H1 (cell line): ENCODE results near the gene FAM241B. TPM values are rescaled to one million over a fixed set of nuclear protein-coding genes. Genes with fewer than 3 reads are reported as not detected.

ENCODE experiments used
- CTCF ChIA-PET: fragments of 300-600 bp; sonication (Branson Sonifier 250); formaldehyde crosslinking; loops from one replicate; lab custom pipeline; 2021; ENCODE audit not compliant: partially characterized antibody; lab: Charles Lee
- POLR2A ChIA-PET: fragments of 300-600 bp; sonication (Branson Sonifier 250); formaldehyde crosslinking; loops from one replicate; lab custom pipeline; 2021; ENCODE audit warnings: inconsistent platforms; ENCODE audit not compliant: partially characterized antibody; lab: Charles Lee
- DNase-seq, 2 experiments: peaks; one replicate each; pipeline versions ENCODE4 v3.0.0 to v3.0.0-alpha.2; 2010 to 2022; ENCODE audit warnings: low spot score in 2 of 2, low read depth in 1 of 2, mixed read lengths in 1 of 2
- FAIRE-seq: peaks from 2 replicates; lab custom pipeline; 2011; peaks lifted over from hg19 to GRCh38; lab: Jason Lieb, UNC
- H2AFZ ChIP-seq: 2 replicates; pipeline ENCODE4 v1.8.1; 2012; ENCODE audit warnings: low read length, inconsistent platforms
- H2AK5ac ChIP-seq: 2 replicates; pipeline ENCODE4 v1.6.1; 2013; ENCODE audit warnings: low read depth, low read length
- H2BK120ac ChIP-seq: replicated peaks from 2 replicates; pipeline ENCODE3; 2013; ENCODE audit warnings: low read depth, low read length, inconsistent platforms
- H2BK12ac ChIP-seq: 2 replicates; pipeline ENCODE4 v1.6.1; 2013; ENCODE audit warnings: low read depth, low read length
- H2BK15ac ChIP-seq: 2 replicates; pipeline ENCODE4 v1.6.1; 2013; ENCODE audit warnings: low read length
- H2BK20ac ChIP-seq: 2 replicates; pipeline ENCODE4 v1.6.1; 2013; ENCODE audit warnings: low read length
- H2BK5ac ChIP-seq: 2 replicates; pipeline ENCODE4 v1.6.1; 2013; ENCODE audit warnings: low read depth, low read length
- H3K14ac ChIP-seq: 2 replicates; pipeline ENCODE4 v1.6.1; 2013; ENCODE audit warnings: inconsistent platforms; ENCODE audit not compliant: insufficient read length
- H3K18ac ChIP-seq: 2 replicates; pipeline ENCODE4 v1.6.1; 2013; ENCODE audit warnings: low read length; ENCODE audit errors: extremely low read depth
- H3K23ac ChIP-seq: 2 replicates; pipeline ENCODE4 v1.6.1; 2013; ENCODE audit warnings: inconsistent platforms; ENCODE audit not compliant: insufficient read length
- H3K23me2 ChIP-seq: 2 replicates; pipeline ENCODE4 v1.6.1; 2013; ENCODE audit warnings: low read depth, low read length
- H3K27ac ChIP-seq: 2 replicates; pipeline ENCODE4 v1.6.1; 2011; ENCODE audit warnings: low read depth, low read length, inconsistent platforms
- H3K27me3 ChIP-seq, 4 experiments: replicated peaks in 1 of 4; 1 replicate in 1 of 4; 2 replicates in 3 of 4; pipeline versions ENCODE4 v1.6.1 to v1.8.1; 2011 to 2013; ENCODE audit warnings: low read length in 3 of 4, mild to moderate bottlenecking in 3 of 4, inconsistent platforms in 2 of 4, mixed read lengths in 2 of 4, moderate library complexity in 1 of 4; ENCODE audit not compliant: control insufficient read depth in 3 of 4, insufficient read depth in 3 of 4; ENCODE audit errors: extremely low read depth in 1 of 4
- H3K36me3 ChIP-seq, 4 experiments: 2 replicates each; pipeline versions ENCODE4 v1.6.1 to v1.8.1; 2011 to 2013; ENCODE audit warnings: mild to moderate bottlenecking in 4 of 4, low read length in 3 of 4, moderate library complexity in 2 of 4, control low read depth in 1 of 4, inconsistent platforms in 1 of 4; ENCODE audit not compliant: insufficient read depth in 4 of 4, control insufficient read depth in 2 of 4
- H3K4ac ChIP-seq: replicated peaks from 2 replicates; pipeline ENCODE3; 2013; ENCODE audit warnings: low read length, low read depth, mixed read lengths, inconsistent platforms; ENCODE audit not compliant: insufficient read length
- H3K4me1 ChIP-seq, 4 experiments: replicated peaks in 1 of 4; 1 replicate in 1 of 4; 2 replicates in 3 of 4; pipeline versions ENCODE4 v1.6.1 to v1.8.1; 2011 to 2013; ENCODE audit warnings: low read length in 3 of 4, inconsistent platforms in 2 of 4, mixed read lengths in 1 of 4; ENCODE audit not compliant: insufficient read depth in 4 of 4, control insufficient read depth in 3 of 4
- H3K4me2 ChIP-seq, 2 experiments: 2 replicates each; pipeline versions ENCODE4 v1.6.1 to v1.8.1; 2011 to 2013; ENCODE audit warnings: low read depth in 2 of 2, low read length in 2 of 2, control low read depth in 1 of 2, inconsistent platforms in 1 of 2, mild to moderate bottlenecking in 1 of 2; ENCODE audit not compliant: insufficient read depth in 1 of 2
- H3K4me3 ChIP-seq, 4 experiments: fragments of 200-600, 300-600 bp in 1 of 4; sonication (generic), shearing (Covaris generic), sonication (Bioruptor Twin) in 1 of 4; 2 replicates each; pipeline versions ENCODE4 v1.5.1 to v1.8.1; 2011 to 2016; ENCODE audit warnings: low read length in 4 of 4, low read depth in 3 of 4, control low read depth in 2 of 4, inconsistent platforms in 2 of 4, mild to moderate bottlenecking in 2 of 4, mixed read lengths in 1 of 4, moderate library complexity in 1 of 4; ENCODE audit not compliant: insufficient read depth in 2 of 4; ENCODE audit errors: extremely low read depth in 1 of 4
- H3K56ac ChIP-seq: replicated peaks from 2 replicates; pipeline ENCODE3; 2013; ENCODE audit warnings: low read depth, mild to moderate bottlenecking, mixed read lengths, low read length, inconsistent platforms; ENCODE audit not compliant: insufficient read length
- H3K79me1 ChIP-seq: 2 replicates; pipeline ENCODE4 v1.6.1; 2013; ENCODE audit warnings: low read depth, low read length, control low read depth
- H3K79me2 ChIP-seq, 2 experiments: 2 replicates each; pipeline versions ENCODE4 v1.6.1 to v1.8.1; 2012 to 2013; ENCODE audit warnings: low read length in 2 of 2, mild to moderate bottlenecking in 2 of 2, inconsistent platforms in 1 of 2; ENCODE audit not compliant: insufficient read depth in 2 of 2, control insufficient read depth in 1 of 2
- H3K9ac ChIP-seq, 4 experiments: replicated peaks in 1 of 4; 1 replicate in 1 of 4; 2 replicates in 3 of 4; pipeline versions ENCODE4 v1.6.1 to v1.8.1; 2011 to 2013; ENCODE audit warnings: low read depth in 3 of 4, low read length in 3 of 4, control low read depth in 2 of 4, mild to moderate bottlenecking in 2 of 4, moderate library complexity in 2 of 4, inconsistent platforms in 1 of 4; ENCODE audit errors: extremely low read depth in 1 of 4
- H3K9me3 ChIP-seq, 2 experiments: 2 replicates each; pipeline versions ENCODE4 v1.6.1 to v1.8.1; 2012 to 2013; ENCODE audit warnings: mild to moderate bottlenecking in 2 of 2, moderate library complexity in 2 of 2, control low read depth in 1 of 2, inconsistent platforms in 1 of 2, low read depth in 1 of 2, low read length in 1 of 2, mixed read lengths in 1 of 2; ENCODE audit not compliant: insufficient read depth in 2 of 2
- H4K20me1 ChIP-seq, 2 experiments: replicated peaks in 1 of 2; 2 replicates each; pipeline versions ENCODE3 to v1.8.1; 2011 to 2013; ENCODE audit warnings: inconsistent platforms in 2 of 2, low read length in 2 of 2, mild to moderate bottlenecking in 1 of 2; ENCODE audit not compliant: insufficient read depth in 2 of 2, control insufficient read depth in 1 of 2
- H4K5ac ChIP-seq: 2 replicates; pipeline ENCODE4 v1.6.1; 2013; ENCODE audit warnings: low read length, low read depth, mixed read lengths, inconsistent platforms; ENCODE audit not compliant: insufficient read length
- H4K8ac ChIP-seq: 2 replicates; pipeline ENCODE4 v1.8.0; 2013; ENCODE audit warnings: mild to moderate bottlenecking, moderate library complexity, low read length, inconsistent platforms; ENCODE audit not compliant: insufficient read depth; ENCODE audit errors: extremely low read depth
- H4K91ac ChIP-seq: replicated peaks from 2 replicates; pipeline ENCODE3; 2013; ENCODE audit warnings: low read length, mixed read lengths, inconsistent platforms; ENCODE audit not compliant: insufficient read length
- ATF2 ChIP-seq: IDR thresholded peaks from 2 replicates; pipeline ENCODE4 v1.6.1; 2012; ENCODE audit warnings: low read length, inconsistent platforms
- BRCA1 ChIP-seq: IDR thresholded peaks from 2 replicates; pipeline ENCODE4 v1.6.1; 2012; ENCODE audit warnings: low read depth, low read length, improper control_type of control experiment
- CBX5 ChIP-seq: fragments of 300-800, 300-1000 bp; sonication (generic); IDR thresholded peaks from 2 replicates; pipeline ENCODE4 v1.7.1; 2016; ENCODE audit warnings: antibody characterized with exemption, low read length, low read depth
- CHD2 ChIP-seq: IDR thresholded peaks from 2 replicates; pipeline ENCODE4 v1.6.1; 2012; ENCODE audit warnings: low read length, improper control_type of control experiment
- CTBP2 ChIP-seq: IDR thresholded peaks from 2 replicates; pipeline ENCODE4 v1.7.0; 2011; ENCODE audit warnings: borderline replicate concordance, mild to moderate bottlenecking, moderate library complexity, mixed read lengths, low read length; ENCODE audit not compliant: insufficient read depth, insufficient read length
- HDAC6 ChIP-seq: IDR thresholded peaks from one replicate; pipeline ENCODE4 v1.7.1; 2012; ENCODE audit warnings: low read depth, mild to moderate bottlenecking, inconsistent platforms, low read length, moderate library complexity
- NRF1 ChIP-seq: IDR thresholded peaks from 2 replicates; pipeline ENCODE4 v1.6.1; 2011; ENCODE audit warnings: mild to moderate bottlenecking, low read depth, low read length, improper control_type of control experiment
- POLR2AphosphoS5 ChIP-seq: IDR thresholded peaks from 2 replicates; pipeline ENCODE4 v1.6.1; 2011; ENCODE audit warnings: low read depth, low read length
- SIRT6 ChIP-seq: IDR thresholded peaks from one replicate; pipeline ENCODE4 v1.7.1; 2012; ENCODE audit warnings: low read length, inconsistent platforms
- SP4 ChIP-seq: IDR thresholded peaks from 2 replicates; pipeline ENCODE4 v1.6.1; 2012; ENCODE audit warnings: low read length, inconsistent platforms
- ZNF274 ChIP-seq: IDR thresholded peaks from 2 replicates; pipeline ENCODE4 v1.7.0; 2012; ENCODE audit warnings: low read length, borderline replicate concordance; ENCODE audit errors: extremely low read depth
- WGBS, 2 experiments: shearing (Covaris generic) in 1 of 2; methylation state at CpG; one replicate each; pipeline versions ENCODE4 v1.1.6 to v1.1.7; 2013 to 2015; ENCODE audit warnings: low lambda C conversion rate in 2 of 2, mixed read lengths in 2 of 2, inconsistent platforms in 1 of 2, low coverage in 1 of 2, missing lambda C conversion rate in 1 of 2; ENCODE audit not compliant: insufficient replicate concordance in 2 of 2, insufficient coverage in 1 of 2, insufficient read length in 1 of 2; ENCODE audit errors: extremely low coverage in 1 of 2, missing lambda C conversion rate in 1 of 2; 5-methylcytosine and 5-hydroxymethylcytosine counted together
- polyA plus RNA-seq, 7 experiments: library from polyadenylated mRNA; depleted of rRNA in 3 of 7; stranded (reverse) in 5 of 7; unstranded in 2 of 7; fragments of >200 nt in 5 of 7; fragments of 200-250 nt in 2 of 7; gene quantifications; 1 replicate in 5 of 7; 2 replicates in 1 of 7; 4 replicates in 1 of 7; pipeline versions ENCODE4 v1.2.1 to v1.2.3, GENCODE V29; 2011 to 2013; ENCODE audit warnings: missing spikeins in 2 of 7, mixed read lengths in 2 of 7
- total RNA-seq: library from RNA; stranded (reverse); fragmentation: NEBNext Ultra II Directional; extraction: Animal tissue kit (Norgen Biotek cat#: 25700); gene quantifications from 2 replicates; pipeline ENCODE4 v1.2.1, GENCODE V29; 2021
- TF ChIP-seq, protein P1 (sequence below): IDR thresholded peaks from 2 replicates; pipeline ENCODE4 v1.6.1; 2011; ENCODE audit warnings: low read length, improper control_type of control experiment

Gene FAM241B
- total and polyA plus RNA-seq, 2 of the 8 experiments (the other 6 are each of a cell fraction or from before 2014, with no cell fraction given), result 19.3 to 30.1 TPM

GRCh38 chr10:69638642-69639041, 8.6 kb downstream of the FAM241B start:
- Histone ChIP-seq H4K91ac (no peak overlapping the region), H4K20me1 (peaks cover 2 to 3% of the 10 kb centered on the region in 2 experiments), H2AK5ac (no peak overlapping the region), H3K4ac (no peak overlapping the region), H2BK120ac (no peak overlapping the region), H2BK5ac (no peak overlapping the region), H3K18ac (no peak overlapping the region), H3K9me3 (no peaks in the 10 kb centered on the region), H3K79me1 (no peaks in the 10 kb centered on the region), H2BK15ac (no peak overlapping the region), H2AFZ (no peak overlapping the region), H2BK20ac (no peak overlapping the region), H3K4me1 (peaks cover 4 to 9% (median 7%) of the 10 kb centered on the region in 4 experiments), H4K5ac (no peak overlapping the region), H3K27ac (no peak overlapping the region), H2BK12ac (no peak overlapping the region), H3K36me3 (0 out of 8 replicates have a peak, but pooled peaks cover 0 to under 1% (median 0%) of the 10 kb centered on the region in 4 experiments), H3K4me3 (no peak overlapping the region), H3K23ac (no peak overlapping the region), H3K79me2 (no peaks in the 10 kb centered on the region), H3K4me2 (no peak overlapping the region), H4K8ac (no peak overlapping the region), H3K56ac (no peak overlapping the region), H3K27me3 (no peaks in the 10 kb centered on the region), H3K9ac (no peak overlapping the region), H3K23me2 (no peaks in the 10 kb centered on the region), H3K14ac (no peak overlapping the region)
- CTCF ChIA-PET, result interaction anchor here (0.7 to 41.0 kb wide), 16 partner anchors 11 to 230 kb away, joined by 3 to 1374 read pairs (median 4); partner anchors contain the start of genes FAM241B and NEUROG3
- DNase-seq, result no peak
- whole genome bisulfite sequencing, 2 experiments, result 93% methylated on average over 8 of the region's 8 CpGs; no CpG with 5 or more reads in 1 of the 2 experiments
- TF ChIP-seq SIRT6, result no peak
- TF ChIP-seq CHD2, result no peak
- TF ChIP-seq SP4, result no peak
- no peak for TF ChIP-seq ATF2
- TF ChIP-seq ZNF274, result no peak
- no peak for TF ChIP-seq CTBP2
- TF ChIP-seq CBX5, result no peak
- TF ChIP-seq POLR2AphosphoS5, result no peak
- TF ChIP-seq BRCA1, result no peak
- TF ChIP-seq NRF1, result no peak
- TF ChIP-seq, protein P1, sequence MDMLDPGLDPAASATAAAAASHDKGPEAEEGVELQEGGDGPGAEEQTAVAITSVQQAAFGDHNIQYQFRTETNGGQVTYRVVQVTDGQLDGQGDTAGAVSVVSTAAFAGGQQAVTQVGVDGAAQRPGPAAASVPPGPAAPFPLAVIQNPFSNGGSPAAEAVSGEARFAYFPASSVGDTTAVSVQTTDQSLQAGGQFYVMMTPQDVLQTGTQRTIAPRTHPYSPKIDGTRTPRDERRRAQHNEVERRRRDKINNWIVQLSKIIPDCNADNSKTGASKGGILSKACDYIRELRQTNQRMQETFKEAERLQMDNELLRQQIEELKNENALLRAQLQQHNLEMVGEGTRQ, result no peak
- no peak for TF ChIP-seq HDAC6
- POLR2A ChIA-PET, result interaction anchor here (0.6 to 7.9 kb wide), 4 partner anchors 41 to 231 kb away, joined by 3 to 59 read pairs (median 3); no protein-coding TSS in a partner anchor
- FAIRE-seq, result no peak
